GM23338 (cell line): ENCODE data around the gene SLC25A30. TPM values are rescaled to one million over a fixed set of nuclear protein-coding genes. Genes with fewer than 3 reads are reported as not detected.

Source experiments
- ATAC-seq: fragments of 200-7000 bp; cut with Tn5 transposase; 3 replicates; pipeline ENCODE4 v1.9.1; 2020
- DNase-seq: peaks from one replicate; pipeline ENCODE4 v3.0.0-alpha.2; 2015; ENCODE audit warnings: low spot score
- H2AFZ ChIP-seq: fragments of 200-600 bp; sonication (generic); 2 replicates; pipeline ENCODE4 v1.8.0; 2016; ENCODE audit warnings: antibody characterized with exemption, mild to moderate bottlenecking, moderate library complexity
- H3F3A ChIP-seq: fragments of 200-600 bp; sonication (generic); replicated peaks from 2 replicates; pipeline ENCODE4 v1.8.0; 2017; ENCODE audit warnings: antibody characterized with exemption, mixed run types, low read depth
- H3K27ac ChIP-seq: fragments of 200-600 bp; sonication (generic); 2 replicates; pipeline ENCODE4 v1.6.1; 2016; ENCODE audit warnings: low read depth
- H3K27me3 ChIP-seq: fragments of 200-600 bp; sonication (generic); 2 replicates; pipeline ENCODE4 v1.8.0; 2016; ENCODE audit warnings: mild to moderate bottlenecking, mixed run types, moderate library complexity; ENCODE audit not compliant: insufficient read depth
- H3K36me3 ChIP-seq: fragments of 200-600 bp; sonication (generic); 2 replicates; pipeline ENCODE4 v1.8.0; 2016; ENCODE audit warnings: mild to moderate bottlenecking; ENCODE audit not compliant: insufficient read depth
- H3K4me1 ChIP-seq: fragments of 200-600 bp; sonication (generic); 2 replicates; pipeline ENCODE4 v1.8.0; 2016; ENCODE audit warnings: mild to moderate bottlenecking, moderate library complexity; ENCODE audit not compliant: insufficient read depth
- H3K4me2 ChIP-seq: fragments of 200-600 bp; sonication (generic); 2 replicates; pipeline ENCODE4 v1.7.1; 2017; ENCODE audit warnings: mixed run types
- H3K4me3 ChIP-seq: fragments of 200-600 bp; sonication (generic); 2 replicates; pipeline ENCODE4 v1.6.1; 2016; ENCODE audit warnings: mixed run types
- H3K79me2 ChIP-seq: fragments of 200-600 bp; sonication (generic); replicated peaks from 2 replicates; pipeline ENCODE4 v1.8.0; 2017; ENCODE audit warnings: mild to moderate bottlenecking; ENCODE audit not compliant: insufficient read depth
- H3K9me2 ChIP-seq: fragments of 200-600 bp; sonication (generic); 2 replicates; pipeline ENCODE4 v1.8.0; 2017; ENCODE audit not compliant: insufficient read depth
- H4K20me1 ChIP-seq: fragments of 200-600 bp; sonication (generic); replicated peaks from 2 replicates; pipeline ENCODE4 v1.8.0; 2017; ENCODE audit warnings: mild to moderate bottlenecking; ENCODE audit not compliant: insufficient read depth
- H3K27ac Mint-ChIP-seq: 2 replicates; pipeline ENCODE4 v1.8.0; 2020; ENCODE audit warnings: inconsistent platforms, mild to moderate bottlenecking, moderate library complexity, mixed read lengths
- H3K27me3 Mint-ChIP-seq: 3 replicates; pipeline ENCODE4 v1.8.0; 2022; ENCODE audit warnings: low read depth, mild to moderate bottlenecking, moderate library complexity, mixed read lengths, inconsistent platforms; ENCODE audit not compliant: insufficient read depth, poor library complexity
- H3K36me3 Mint-ChIP-seq: 3 replicates; pipeline ENCODE4 v1.8.0; 2021; ENCODE audit warnings: low read depth, mild to moderate bottlenecking, inconsistent platforms, moderate library complexity, mixed read lengths
- H3K4me1 Mint-ChIP-seq: 3 replicates; pipeline ENCODE4 v1.8.0; 2020; ENCODE audit warnings: mild to moderate bottlenecking, inconsistent platforms, mixed read lengths
- H3K4me3 Mint-ChIP-seq: 3 replicates; pipeline ENCODE4 v1.8.0; 2021; ENCODE audit warnings: moderate library complexity, mild to moderate bottlenecking, inconsistent platforms, mixed read lengths
- H3K9me3 Mint-ChIP-seq: 3 replicates; pipeline ENCODE4 v1.8.0; 2020; ENCODE audit warnings: moderate library complexity, mild to moderate bottlenecking, inconsistent platforms, mixed read lengths
- CREB1 ChIP-seq: fragments of 250-450 bp; sonication (Bioruptor Pico); IDR thresholded peaks from 2 replicates; pipeline ENCODE4 v1.5.0; 2020; ENCODE audit warnings: low read depth, mild to moderate bottlenecking, moderate library complexity
- EZH2 ChIP-seq: fragments of 200-600 bp; sonication (generic); IDR thresholded peaks from one replicate; pipeline ENCODE4 v1.8.0; 2017; ENCODE audit warnings: antibody characterized with exemption, mild to moderate bottlenecking, low read depth; ENCODE audit not compliant: unreplicated experiment
- EZH2phosphoT487 ChIP-seq: fragments of 200-600 bp; sonication (generic); IDR thresholded peaks from one replicate; pipeline ENCODE4 v1.8.1; 2018; ENCODE audit warnings: antibody characterized with exemption; ENCODE audit not compliant: unreplicated experiment
- JUNB ChIP-seq: IDR thresholded peaks from one replicate; pipeline ENCODE4 v1.6.1; 2016; ENCODE audit warnings: antibody characterized with exemption; ENCODE audit not compliant: unreplicated experiment
- NANOG ChIP-seq: IDR thresholded peaks from 2 replicates; pipeline ENCODE4 v1.6.1; 2016; ENCODE audit warnings: antibody characterized with exemption, borderline replicate concordance
- POLR2AphosphoS5 ChIP-seq: IDR thresholded peaks from 2 replicates; pipeline ENCODE4 v1.6.1; 2016; ENCODE audit warnings: antibody characterized with exemption, low read depth
- STAT1 ChIP-seq: IDR thresholded peaks from one replicate; pipeline ENCODE4 v1.6.1; 2016; ENCODE audit warnings: antibody characterized with exemption; ENCODE audit not compliant: unreplicated experiment
- ZNF114 ChIP-seq: fragments of 250-450 bp; sonication (Bioruptor Pico); IDR thresholded peaks from 2 replicates; pipeline ENCODE4 v1.5.0; 2020; ENCODE audit warnings: mild to moderate bottlenecking, moderate library complexity
- ZNF331 ChIP-seq: fragments of 250-450 bp; sonication (Bioruptor Pico); IDR thresholded peaks from 2 replicates; pipeline ENCODE4 v1.5.0; 2020; ENCODE audit warnings: low read depth, mild to moderate bottlenecking, moderate library complexity
- ZNF462 ChIP-seq: fragments of 250-450 bp; sonication (Bioruptor Pico); IDR thresholded peaks from 2 replicates; pipeline ENCODE4 v1.5.0; 2020; ENCODE audit warnings: mild to moderate bottlenecking, moderate library complexity
- polyA plus RNA-seq: library from polyadenylated mRNA; unstranded; fragments of >200 nt; fragmentation: Nextera tagmentation; extraction: Ambion mirVana; gene quantifications from 2 replicates; pipeline ENCODE4 v1.2.1, GENCODE V29; 2016
- total RNA-seq: library from RNA; depleted of rRNA; stranded (reverse); fragments of >200 nt; shearing (Covaris generic); gene quantifications from 2 replicates; pipeline ENCODE4 v1.2.3, GENCODE V29; 2014
- TF ChIP-seq, protein P1 (sequence below): IDR thresholded peaks from one replicate; pipeline ENCODE4 v1.6.1; 2018; ENCODE audit warnings: antibody characterized with exemption; ENCODE audit not compliant: unreplicated experiment
- TF ChIP-seq, protein P2 (sequence below), 2 experiments: fragments of 200-600 bp in 1 of 2; sonication (generic) in 1 of 2; conservative IDR thresholded peaks; 2 replicates each; pipeline versions ENCODE4 v1.5.1 to v1.6.1; 2016 to 2017; ENCODE audit warnings: antibody characterized with exemption in 2 of 2, low read depth in 2 of 2, mild to moderate bottlenecking in 2 of 2, moderate library complexity in 1 of 2
- TF ChIP-seq, protein P3 (sequence below): IDR thresholded peaks from 2 replicates; pipeline ENCODE4 v1.6.1; 2016; ENCODE audit warnings: antibody characterized with exemption

SLC25A30 gene
- total and polyA plus RNA-seq, 2 experiments from 2014 or later = 2.0 to 7.5 TPM

- Mint-ChIP-seq H3K4me3 (no peak overlapping the region), H3K36me3 (no peaks in the 10 kb centered on the region), H3K9me3 (no peaks in the 10 kb centered on the region), H3K27me3 (peaks cover 8% of the 10 kb centered on the region), H3K4me1 (peaks cover 5% of the 10 kb centered on the region; the same call in 2 of the 3 replicates), H3K27ac (no peak overlapping the region)
- no peak overlapping the region for H3K27ac ChIP-seq
- no peaks in the 10 kb centered on the region for H3F3A ChIP-seq
- no peak overlapping the region for H3K4me3 ChIP-seq
- H3K4me2 ChIP-seq = no peak overlapping the region
- H4K20me1 ChIP-seq = no peaks in the 10 kb centered on the region
- H3K79me2 ChIP-seq = no peaks in the 10 kb centered on the region
- peak overlapping the region; percentile 67 for H2AFZ ChIP-seq
- no peak for ATAC-seq
- peaks cover 3% of the 10 kb centered on the region; the same call in 1 of the 2 replicates for H3K9me2 ChIP-seq
- no peaks in the 10 kb centered on the region for H3K36me3 ChIP-seq
- DNase-seq = no peak
- H3K27me3 ChIP-seq = no peaks in the 10 kb centered on the region
- no peak for TF ChIP-seq JUNB
- TF ChIP-seq, protein P1, sequence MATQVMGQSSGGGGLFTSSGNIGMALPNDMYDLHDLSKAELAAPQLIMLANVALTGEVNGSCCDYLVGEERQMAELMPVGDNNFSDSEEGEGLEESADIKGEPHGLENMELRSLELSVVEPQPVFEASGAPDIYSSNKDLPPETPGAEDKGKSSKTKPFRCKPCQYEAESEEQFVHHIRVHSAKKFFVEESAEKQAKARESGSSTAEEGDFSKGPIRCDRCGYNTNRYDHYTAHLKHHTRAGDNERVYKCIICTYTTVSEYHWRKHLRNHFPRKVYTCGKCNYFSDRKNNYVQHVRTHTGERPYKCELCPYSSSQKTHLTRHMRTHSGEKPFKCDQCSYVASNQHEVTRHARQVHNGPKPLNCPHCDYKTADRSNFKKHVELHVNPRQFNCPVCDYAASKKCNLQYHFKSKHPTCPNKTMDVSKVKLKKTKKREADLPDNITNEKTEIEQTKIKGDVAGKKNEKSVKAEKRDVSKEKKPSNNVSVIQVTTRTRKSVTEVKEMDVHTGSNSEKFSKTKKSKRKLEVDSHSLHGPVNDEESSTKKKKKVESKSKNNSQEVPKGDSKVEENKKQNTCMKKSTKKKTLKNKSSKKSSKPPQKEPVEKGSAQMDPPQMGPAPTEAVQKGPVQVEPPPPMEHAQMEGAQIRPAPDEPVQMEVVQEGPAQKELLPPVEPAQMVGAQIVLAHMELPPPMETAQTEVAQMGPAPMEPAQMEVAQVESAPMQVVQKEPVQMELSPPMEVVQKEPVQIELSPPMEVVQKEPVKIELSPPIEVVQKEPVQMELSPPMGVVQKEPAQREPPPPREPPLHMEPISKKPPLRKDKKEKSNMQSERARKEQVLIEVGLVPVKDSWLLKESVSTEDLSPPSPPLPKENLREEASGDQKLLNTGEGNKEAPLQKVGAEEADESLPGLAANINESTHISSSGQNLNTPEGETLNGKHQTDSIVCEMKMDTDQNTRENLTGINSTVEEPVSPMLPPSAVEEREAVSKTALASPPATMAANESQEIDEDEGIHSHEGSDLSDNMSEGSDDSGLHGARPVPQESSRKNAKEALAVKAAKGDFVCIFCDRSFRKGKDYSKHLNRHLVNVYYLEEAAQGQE = no peak
- TF ChIP-seq, protein P2, sequence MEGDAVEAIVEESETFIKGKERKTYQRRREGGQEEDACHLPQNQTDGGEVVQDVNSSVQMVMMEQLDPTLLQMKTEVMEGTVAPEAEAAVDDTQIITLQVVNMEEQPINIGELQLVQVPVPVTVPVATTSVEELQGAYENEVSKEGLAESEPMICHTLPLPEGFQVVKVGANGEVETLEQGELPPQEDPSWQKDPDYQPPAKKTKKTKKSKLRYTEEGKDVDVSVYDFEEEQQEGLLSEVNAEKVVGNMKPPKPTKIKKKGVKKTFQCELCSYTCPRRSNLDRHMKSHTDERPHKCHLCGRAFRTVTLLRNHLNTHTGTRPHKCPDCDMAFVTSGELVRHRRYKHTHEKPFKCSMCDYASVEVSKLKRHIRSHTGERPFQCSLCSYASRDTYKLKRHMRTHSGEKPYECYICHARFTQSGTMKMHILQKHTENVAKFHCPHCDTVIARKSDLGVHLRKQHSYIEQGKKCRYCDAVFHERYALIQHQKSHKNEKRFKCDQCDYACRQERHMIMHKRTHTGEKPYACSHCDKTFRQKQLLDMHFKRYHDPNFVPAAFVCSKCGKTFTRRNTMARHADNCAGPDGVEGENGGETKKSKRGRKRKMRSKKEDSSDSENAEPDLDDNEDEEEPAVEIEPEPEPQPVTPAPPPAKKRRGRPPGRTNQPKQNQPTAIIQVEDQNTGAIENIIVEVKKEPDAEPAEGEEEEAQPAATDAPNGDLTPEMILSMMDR (conservative IDR thresholded peaks at IDR 0.05; ENCODE audit: low read depth in 2 of 2) = no peak
- TF ChIP-seq POLR2AphosphoS5 = no peak
- no peak for TF ChIP-seq EZH2
- no peak for TF ChIP-seq STAT1
- no peak for TF ChIP-seq NANOG
- TF ChIP-seq ZNF114 (CRISPR knock-in tag) = no peak
- TF ChIP-seq, protein P3, sequence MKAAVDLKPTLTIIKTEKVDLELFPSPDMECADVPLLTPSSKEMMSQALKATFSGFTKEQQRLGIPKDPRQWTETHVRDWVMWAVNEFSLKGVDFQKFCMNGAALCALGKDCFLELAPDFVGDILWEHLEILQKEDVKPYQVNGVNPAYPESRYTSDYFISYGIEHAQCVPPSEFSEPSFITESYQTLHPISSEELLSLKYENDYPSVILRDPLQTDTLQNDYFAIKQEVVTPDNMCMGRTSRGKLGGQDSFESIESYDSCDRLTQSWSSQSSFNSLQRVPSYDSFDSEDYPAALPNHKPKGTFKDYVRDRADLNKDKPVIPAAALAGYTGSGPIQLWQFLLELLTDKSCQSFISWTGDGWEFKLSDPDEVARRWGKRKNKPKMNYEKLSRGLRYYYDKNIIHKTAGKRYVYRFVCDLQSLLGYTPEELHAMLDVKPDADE = no peak
- TF ChIP-seq EZH2phosphoT487 = no peak
- no peak for TF ChIP-seq CREB1 (CRISPR knock-in tag)
- no peak for TF ChIP-seq ZNF331 (CRISPR knock-in tag)
- TF ChIP-seq ZNF462 (CRISPR knock-in tag) = no peak
- peaks cover 6% of the 10 kb centered on the region; the same call in 1 of the 2 replicates for H3K4me1 ChIP-seq
Observed at GRCh38 chr13:45437947-45438346, 19.8 kb upstream of the SLC25A30 start.
